Kidney (tissue), 14 donors: ENCODE results near the gene PCDHA4. TPM values are rescaled to one million over a fixed set of nuclear protein-coding genes. Genes with fewer than 3 reads are reported as not detected.
A peak's percentile ranks its signal among the peaks of the same experiment; 100 is the strongest.
"Not testable (repeated sequence)": the region's sequence is repeated elsewhere in the genome, so short reads cannot be mapped to it uniquely, and the experiment has no call there.

Experiments used
- DNase-seq, 5 donors: peaks; one replicate each; pipeline ENCODE4 v3.0.0-alpha.2; 2013 to 2020
- FAIRE-seq: peaks from 2 replicates; lab custom pipeline; 2012; peaks lifted over from hg19 to GRCh38; lab: Jason Lieb, UNC
- H3K27ac ChIP-seq, 2 donors: one replicate each; pipeline ENCODE4 v1.7.0; 2013; ENCODE audit warnings: low read depth in 2 of 2, low read length in 2 of 2, inconsistent platforms in 1 of 2
- H3K27me3 ChIP-seq: one replicate; pipeline ENCODE4 v1.7.1; 2013; ENCODE audit warnings: low read length, inconsistent platforms; ENCODE audit not compliant: control insufficient read depth, insufficient read depth
- H3K36me3 ChIP-seq, 3 donors: one replicate each; pipeline versions ENCODE4 v1.7.0 to v1.7.1; 2013; ENCODE audit warnings: low read length in 3 of 3, control low read depth in 1 of 3, inconsistent platforms in 1 of 3; ENCODE audit not compliant: insufficient read depth in 3 of 3, control insufficient read depth in 2 of 3
- H3K4me1 ChIP-seq, 3 donors: one replicate each; pipeline versions ENCODE4 v1.7.0 to v1.7.1; 2013; ENCODE audit warnings: low read length in 3 of 3, inconsistent platforms in 1 of 3, low read depth in 1 of 3; ENCODE audit not compliant: control insufficient read depth in 2 of 3, insufficient read depth in 2 of 3
- H3K4me3 ChIP-seq, 3 donors: one replicate each; pipeline versions ENCODE4 v1.7.0 to v1.8.1; 2013; ENCODE audit warnings: low read length in 3 of 3, control low read depth in 1 of 3, inconsistent platforms in 1 of 3
- H3K9ac ChIP-seq, 3 donors: one replicate each; pipeline versions ENCODE4 v1.7.0 to v1.7.1; 2013; ENCODE audit warnings: low read length in 3 of 3, control low read depth in 1 of 3, inconsistent platforms in 1 of 3
- H3K9me3 ChIP-seq, 3 donors: one replicate each; pipeline versions ENCODE4 v1.7.0 to v1.7.1; 2013; ENCODE audit warnings: low read length in 3 of 3, control low read depth in 1 of 3, inconsistent platforms in 1 of 3; ENCODE audit not compliant: control insufficient read depth in 2 of 3, insufficient read depth in 1 of 3
- intact Hi-C: fragments of 100-400 bp; cut with DNase I; formaldehyde crosslinking; loops from one replicate; pipeline ENCODE4 v1.11.1; 2022
- polyA plus RNA-seq: library from polyadenylated mRNA; stranded (reverse); fragments of 350-450 nt; fragmentation: Illumina TruSeq; extraction: RNeasy Lipid Tissue Mini Kit (QIAGEN cat#74804); gene quantifications from one replicate; pipeline ENCODE4 v1.2.3, GENCODE V29; 2014; ENCODE audit warnings: low read depth, low replicate concordance; ENCODE audit not compliant: insufficient read depth
- total RNA-seq: library from RNA; stranded (reverse); fragmentation: NEBNext Ultra II Directional; extraction: Animal tissue kit (Norgen Biotek cat#: 25700); gene quantifications from one replicate; pipeline ENCODE4 v1.2.1, GENCODE V29; 2021
- TF ChIP-seq, protein P1 (sequence below): IDR thresholded peaks from 3 replicates; pipeline ENCODE4 v1.5.1; 2012; ENCODE audit warnings: mild to moderate bottlenecking, moderate library complexity, borderline replicate concordance; ENCODE audit not compliant: insufficient read depth; ENCODE audit errors: extremely low read depth
- donor health status: control.
- donor health status: control.
- donor health status: control.
- donor health status: control.
- donor health status: control.
- donor health status: DM: yes; HTN: yes; CAD: no.
- donor health status: Normal renal cell carcinoma (clear cell type).

Gene PCDHA4
- total and polyA plus RNA-seq, 2 donors from 2014 or later: 1.1 to 4.1 TPM

DNA sequence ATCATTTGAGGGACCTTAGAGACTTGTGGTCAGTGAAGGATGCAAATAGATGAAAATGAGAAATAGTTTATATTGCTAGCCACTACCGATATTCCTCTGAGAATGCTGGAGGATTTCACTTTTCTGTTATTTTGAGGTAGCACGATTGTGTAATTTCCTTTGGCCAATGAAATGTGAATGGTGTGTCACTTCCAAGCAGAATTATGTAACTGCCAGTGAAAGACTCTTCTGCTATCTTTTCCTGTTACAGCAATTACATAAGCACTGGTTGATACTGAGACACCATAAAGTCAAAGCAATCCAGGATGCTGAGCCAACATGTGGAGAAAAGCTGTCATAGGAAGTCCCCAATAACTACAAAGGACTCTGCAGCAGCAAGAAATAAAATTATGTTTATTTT is 15.8 kb upstream of the PCDHA4 start:
- H3K27me3 ChIP-seq: no peaks in the 10 kb centered on the region
- FAIRE-seq: no peak
- TF ChIP-seq, protein P1, sequence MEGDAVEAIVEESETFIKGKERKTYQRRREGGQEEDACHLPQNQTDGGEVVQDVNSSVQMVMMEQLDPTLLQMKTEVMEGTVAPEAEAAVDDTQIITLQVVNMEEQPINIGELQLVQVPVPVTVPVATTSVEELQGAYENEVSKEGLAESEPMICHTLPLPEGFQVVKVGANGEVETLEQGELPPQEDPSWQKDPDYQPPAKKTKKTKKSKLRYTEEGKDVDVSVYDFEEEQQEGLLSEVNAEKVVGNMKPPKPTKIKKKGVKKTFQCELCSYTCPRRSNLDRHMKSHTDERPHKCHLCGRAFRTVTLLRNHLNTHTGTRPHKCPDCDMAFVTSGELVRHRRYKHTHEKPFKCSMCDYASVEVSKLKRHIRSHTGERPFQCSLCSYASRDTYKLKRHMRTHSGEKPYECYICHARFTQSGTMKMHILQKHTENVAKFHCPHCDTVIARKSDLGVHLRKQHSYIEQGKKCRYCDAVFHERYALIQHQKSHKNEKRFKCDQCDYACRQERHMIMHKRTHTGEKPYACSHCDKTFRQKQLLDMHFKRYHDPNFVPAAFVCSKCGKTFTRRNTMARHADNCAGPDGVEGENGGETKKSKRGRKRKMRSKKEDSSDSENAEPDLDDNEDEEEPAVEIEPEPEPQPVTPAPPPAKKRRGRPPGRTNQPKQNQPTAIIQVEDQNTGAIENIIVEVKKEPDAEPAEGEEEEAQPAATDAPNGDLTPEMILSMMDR: no peak

DNA sequence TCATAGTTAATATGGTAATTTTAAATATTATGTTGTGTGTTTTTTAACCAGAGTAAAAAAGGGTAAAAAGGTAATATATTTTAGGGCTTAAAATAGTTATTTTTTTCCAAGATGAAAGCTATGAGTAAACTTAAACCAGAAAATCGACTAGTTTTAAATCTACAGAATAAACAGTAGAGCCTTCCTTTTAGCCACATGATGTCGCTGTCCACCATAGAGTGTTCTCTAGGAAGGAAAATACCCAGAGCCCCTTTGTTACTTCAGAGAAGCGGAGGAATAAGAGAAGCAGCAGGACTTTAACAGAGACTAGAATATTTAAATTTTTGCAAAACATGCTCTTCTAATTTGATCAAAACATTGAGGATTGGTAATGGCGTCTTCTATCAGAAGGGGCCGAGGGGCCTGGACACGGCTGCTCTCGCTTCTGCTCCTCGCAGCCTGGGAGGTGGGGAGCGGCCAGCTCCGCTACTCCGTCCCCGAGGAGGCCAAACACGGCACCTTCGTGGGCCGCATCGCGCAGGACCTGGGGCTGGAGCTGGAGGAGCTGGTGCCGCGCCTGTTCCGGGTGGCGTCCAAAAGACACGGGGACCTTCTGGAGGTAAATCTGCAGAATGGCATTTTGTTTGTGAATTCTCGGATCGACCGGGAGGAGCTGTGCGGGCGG is 12.1 kb upstream of the PCDHA4 start, which contains the start of gene PCDHA2:
Gene PCDHA2, plus strand, starts transcription at position 258 of the 664 bp plus-strand sequence.
- Histone ChIP-seq H3K36me3 (no peaks in the 10 kb centered on the region), H3K4me1 (no peaks in the 10 kb centered on the region), H3K27ac (no peak within 1 kb of the TSS), H3K4me3 (peak within 1 kb of the TSS in 2 of 3 donors; percentile 15 to 29), H3K9me3 (peaks cover 0 to 20% (median 10%) of the 10 kb centered on the region in 3 donors), H3K27me3 (no peaks in the 10 kb centered on the region), H3K9ac (no peak within 1 kb of the TSS)
- intact Hi-C loops: no loop called here
- TF ChIP-seq, protein P1: no peak
- DNase-seq (peak in 1 of 5 donors; percentile 7), FAIRE-seq (no peak)

More for the DNA sequence above, 15.8 kb upstream of the PCDHA4 start:
- H3K36me3 ChIP-seq: no peaks in the 10 kb centered on the region
- no peak overlapping the region for H3K9ac ChIP-seq
- no peak overlapping the region for H3K4me3 ChIP-seq
- H3K9me3 ChIP-seq: peaks cover 0 to 41% (median 27%) of the 10 kb centered on the region in 3 donors
- H3K27ac ChIP-seq: no peak overlapping the region
- no peak for DNase-seq
- intact Hi-C loops: no loop called here
- no peaks in the 10 kb centered on the region for H3K4me1 ChIP-seq

DNA sequence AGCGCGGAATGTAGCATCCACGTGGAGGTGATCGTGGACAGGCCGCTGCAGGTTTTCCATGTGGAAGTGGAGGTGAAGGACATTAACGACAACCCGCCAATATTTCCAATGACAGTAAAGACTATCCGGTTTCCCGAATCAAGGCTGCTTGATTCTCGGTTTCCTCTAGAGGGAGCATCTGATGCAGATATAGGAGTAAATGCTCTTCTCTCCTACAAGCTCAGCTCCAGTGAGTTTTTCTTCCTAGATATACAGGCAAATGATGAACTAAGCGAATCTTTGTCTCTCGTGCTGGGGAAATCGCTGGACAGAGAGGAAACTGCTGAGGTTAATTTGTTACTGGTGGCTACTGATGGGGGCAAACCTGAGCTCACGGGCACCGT is 11.6 kb upstream of the PCDHA4 start:
- Histone ChIP-seq H3K9ac (no peak overlapping the region), H3K9me3 (peaks cover 0 to 18% (median 10%) of the 10 kb centered on the region in 3 donors), H3K4me3 (peak overlapping the region in 2 of 3 donors; percentile 2 to 29), H3K4me1 (no peaks in the 10 kb centered on the region), H3K27ac (no peak overlapping the region), H3K36me3 (no peaks in the 10 kb centered on the region), H3K27me3 (no peaks in the 10 kb centered on the region)
- DNase-seq (no peak), FAIRE-seq (no peak)
- TF ChIP-seq, protein P1: no peak
- intact Hi-C loops: no loop called here

DNA sequence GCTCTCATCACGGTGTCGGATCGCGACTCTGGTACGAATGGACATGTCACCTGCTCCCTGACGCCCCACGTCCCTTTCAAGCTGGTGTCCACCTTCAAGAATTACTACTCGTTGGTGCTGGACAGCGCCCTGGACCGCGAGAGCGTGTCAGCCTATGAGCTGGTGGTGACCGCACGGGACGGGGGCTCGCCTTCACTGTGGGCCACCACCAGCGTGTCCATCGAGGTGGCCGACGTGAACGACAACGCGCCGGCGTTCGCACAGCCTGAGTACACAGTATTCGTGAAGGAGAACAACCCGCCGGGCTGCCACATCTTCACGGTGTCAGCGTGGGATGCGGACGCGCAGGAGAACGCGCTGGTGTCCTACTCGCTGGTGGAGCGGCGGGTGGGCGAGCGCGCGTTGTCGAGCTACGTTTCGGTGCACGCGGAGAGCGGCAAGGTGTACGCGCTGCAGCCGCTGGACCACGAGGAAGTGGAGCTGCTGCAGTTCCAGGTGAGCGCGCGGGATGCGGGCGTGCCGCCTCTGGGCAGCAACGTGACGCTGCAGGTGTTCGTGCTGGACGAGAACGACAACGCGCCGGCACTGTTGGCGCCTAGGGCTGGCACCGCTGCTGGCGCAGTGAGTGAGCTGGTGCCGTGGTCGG is 10.7 kb upstream of the PCDHA4 start:
- DNase-seq: peak in 1 of 5 donors; percentile 68
- H3K27ac ChIP-seq, intact Hi-C loops, H3K27me3 ChIP-seq, H3K36me3 ChIP-seq, H3K4me1 ChIP-seq, H3K9ac ChIP-seq, FAIRE-seq, H3K4me3 ChIP-seq: not testable (repeated sequence)
- peaks cover 0 to 18% (median 10%) of the 10 kb centered on the region in 3 donors for H3K9me3 ChIP-seq
